T1000 (cell line): Measurements from ENCODE around the gene MSANTD1.

Source experiments
- DNase-seq: peaks from one replicate; lab custom pipeline; 2025; ENCODE audit warnings: mixed read lengths; lab: John Stamatoyannopoulos, UW

MSANTD1 gene

DNA sequence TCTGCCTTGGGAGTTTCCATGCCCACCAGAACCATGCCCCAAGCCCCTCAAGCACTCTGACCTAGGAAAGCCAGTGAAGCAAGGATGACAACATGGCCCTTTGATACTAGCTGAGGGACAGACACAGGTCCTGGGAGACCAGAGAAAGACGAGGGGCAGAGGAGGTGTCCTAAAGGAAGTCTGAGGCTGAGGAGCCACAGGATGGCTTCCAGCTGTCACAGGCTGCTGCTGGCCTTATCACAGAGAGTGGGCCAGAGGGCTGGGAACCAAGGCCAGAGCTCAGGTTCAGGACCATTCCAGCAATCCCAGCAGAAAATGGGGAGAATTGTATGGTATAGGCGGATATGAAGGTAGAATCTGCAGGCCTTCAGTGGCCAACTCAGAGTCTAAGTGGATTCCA, 31.7 kb upstream of the MSANTD1 start:
- DNase-seq, result no peak

DNA sequence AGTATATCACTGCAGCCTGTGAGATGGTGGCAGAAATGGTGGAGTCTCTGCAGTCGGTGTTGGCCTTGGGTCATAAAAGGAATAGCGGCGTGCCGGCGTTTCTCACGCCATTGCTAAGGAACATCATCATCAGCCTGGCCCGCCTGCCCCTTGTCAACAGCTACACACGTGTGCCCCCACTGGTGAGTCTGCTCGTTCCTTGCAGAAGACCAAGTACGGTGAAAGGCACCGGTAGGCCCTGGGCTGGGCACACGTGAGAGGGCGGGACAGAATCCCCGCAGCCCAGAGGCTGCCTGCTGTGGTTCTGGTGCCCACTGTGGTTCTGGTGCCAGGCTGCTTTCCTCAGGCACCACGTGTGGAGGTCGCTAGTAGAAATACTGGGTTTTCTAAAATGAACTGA, 31.2 kb upstream of the MSANTD1 start:
- DNase-seq, result no peak

DNA sequence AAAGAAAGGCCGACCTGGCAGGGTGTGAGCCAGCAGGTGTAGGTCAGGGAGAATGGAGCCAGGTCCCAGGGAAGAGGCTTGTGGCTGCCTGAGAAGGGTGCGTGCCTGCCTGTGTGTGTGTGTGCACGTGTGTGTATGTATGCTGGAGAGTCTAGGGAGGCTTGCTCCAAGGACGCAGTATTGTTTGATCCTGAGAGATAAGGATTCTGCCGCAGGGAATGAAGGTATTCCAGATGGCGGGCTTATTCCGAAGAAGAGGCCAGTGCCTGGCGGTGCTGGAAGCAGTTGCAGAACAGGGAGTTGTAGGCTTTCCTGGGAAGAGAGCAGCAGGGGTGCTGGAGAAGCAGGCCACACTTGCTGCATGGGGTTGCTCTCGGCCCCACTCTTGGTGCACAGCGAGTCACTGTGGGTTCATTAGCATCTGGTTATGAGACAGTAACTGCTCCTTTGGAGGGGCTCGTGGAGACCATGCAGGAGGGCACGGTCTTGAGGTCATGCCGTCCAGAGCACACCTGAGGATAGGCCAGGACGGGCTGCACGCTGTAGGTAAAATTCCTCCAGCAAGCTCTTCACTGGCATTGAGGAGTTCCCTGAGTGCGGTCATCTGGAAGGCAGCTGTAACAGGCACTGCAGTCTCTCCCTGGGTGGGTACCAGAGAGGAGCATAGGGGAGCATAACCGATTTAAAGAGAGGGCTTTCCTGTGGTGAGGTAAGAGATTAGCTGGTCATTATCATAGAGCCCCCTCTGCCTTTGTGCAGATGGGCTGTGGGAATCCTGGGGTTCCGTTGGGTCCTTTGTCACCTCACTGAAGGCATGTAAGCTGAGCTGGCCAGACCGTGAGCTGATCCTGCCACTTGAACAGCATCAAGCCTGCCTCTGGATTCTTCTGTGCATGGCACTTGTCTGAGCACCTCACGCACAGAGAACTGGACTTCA, 29.9 kb upstream of the MSANTD1 start:
- DNase-seq, result no peak

DNA sequence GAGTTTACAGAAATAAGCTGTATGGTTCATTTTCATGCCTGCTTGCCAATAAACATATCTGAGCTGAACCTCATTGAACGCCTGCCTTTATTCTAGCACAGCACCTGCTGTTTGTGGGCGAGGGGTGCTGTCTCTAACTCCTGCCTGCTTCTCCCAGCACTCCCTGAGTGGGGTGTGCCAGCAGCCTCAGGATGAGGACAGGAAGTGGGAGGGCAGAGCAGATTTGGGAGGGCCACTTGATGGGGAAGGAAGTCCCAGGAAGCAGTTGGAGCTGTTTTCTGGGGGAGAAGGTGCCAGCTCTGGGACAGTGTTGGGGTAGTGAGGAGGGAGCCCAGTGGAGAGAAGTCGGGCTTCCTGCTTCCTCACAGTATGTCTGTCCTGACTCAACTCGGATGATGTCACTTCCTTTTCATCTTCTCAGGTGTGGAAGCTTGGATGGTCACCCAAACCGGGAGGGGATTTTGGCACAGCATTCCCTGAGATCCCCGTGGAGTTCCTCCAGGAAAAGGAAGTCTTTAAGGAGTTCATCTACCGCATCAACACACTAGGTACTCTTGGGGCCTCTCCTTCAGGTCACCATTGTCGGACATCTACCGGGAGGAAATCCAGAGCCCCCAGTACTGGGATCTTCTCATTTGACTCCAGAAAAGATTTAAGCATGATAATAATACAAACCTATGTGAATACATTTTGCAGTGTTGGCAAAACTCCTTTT, 29.0 kb upstream of the MSANTD1 start:
- no peak for DNase-seq

DNA sequence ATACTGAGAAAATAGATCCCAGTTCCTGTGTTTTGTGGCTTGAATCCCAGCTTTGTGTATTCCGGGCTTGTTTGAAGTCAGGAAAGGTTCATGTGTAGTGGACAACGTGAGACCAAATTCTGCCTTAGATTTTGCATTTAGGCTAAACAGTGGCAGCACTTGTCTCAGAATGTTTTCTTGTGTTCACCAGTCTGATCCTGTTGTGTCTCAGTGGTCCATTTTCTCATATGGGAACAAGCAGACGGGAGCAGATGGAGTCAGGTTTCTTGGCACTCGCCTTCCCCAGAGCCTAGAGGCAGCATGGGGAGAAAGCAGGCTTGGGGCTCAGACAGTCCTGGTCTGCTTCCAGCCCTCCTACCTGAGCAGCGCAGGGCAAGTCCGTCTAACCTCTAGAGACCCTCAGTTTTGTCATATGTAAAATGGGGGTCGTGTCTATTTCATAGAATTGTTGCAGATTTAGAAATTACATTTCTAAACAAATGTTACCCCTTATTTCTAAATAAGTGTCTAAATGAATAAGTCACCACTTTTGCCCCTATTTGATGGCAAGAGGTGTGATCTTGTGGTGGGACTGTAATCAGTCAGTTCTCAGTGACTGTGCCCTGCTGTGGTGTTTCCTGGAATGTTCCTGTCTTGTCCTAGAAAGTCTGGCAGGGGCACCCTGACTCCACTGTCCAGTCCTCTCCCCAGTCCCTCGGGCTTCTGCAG, 28.3 kb upstream of the MSANTD1 start:
- DNase-seq, result no peak

DNA sequence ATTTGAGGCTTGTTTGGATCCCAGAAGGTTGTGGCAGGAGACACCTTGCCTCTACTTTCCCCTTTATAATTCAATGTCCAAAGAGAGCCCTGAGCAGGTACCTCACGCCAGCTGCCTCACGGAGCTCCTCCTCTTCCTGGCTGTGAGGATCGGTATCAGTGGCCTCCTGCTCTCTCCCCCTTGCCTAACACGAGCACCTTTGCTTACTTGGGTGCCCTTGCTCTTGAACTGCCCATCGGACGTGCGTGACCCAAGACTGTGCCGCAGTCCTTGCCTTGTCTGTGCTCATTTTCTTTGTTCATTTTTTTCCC, 27.8 kb upstream of the MSANTD1 start:
- no peak for DNase-seq

DNA sequence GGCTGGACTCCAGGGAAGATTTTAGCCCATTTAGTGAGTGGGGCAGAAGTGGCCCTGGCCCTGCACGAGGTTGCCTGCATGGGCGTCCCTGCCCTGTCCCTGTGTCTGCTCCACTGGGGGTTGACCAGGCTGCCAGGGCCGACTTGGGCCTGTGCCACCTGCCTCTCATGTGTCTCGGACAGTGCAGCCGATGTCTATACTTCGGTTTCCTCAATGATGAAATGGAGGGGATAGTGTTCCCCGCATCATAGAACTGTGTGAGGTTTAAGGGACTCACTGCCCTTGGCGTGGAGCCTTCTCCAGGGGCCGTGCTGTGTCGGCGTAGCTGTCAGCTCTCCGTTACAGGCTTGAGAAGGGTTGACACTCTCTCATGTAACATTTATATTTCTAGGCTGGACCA, 27.0 kb upstream of the MSANTD1 start:
- no peak for DNase-seq

DNA sequence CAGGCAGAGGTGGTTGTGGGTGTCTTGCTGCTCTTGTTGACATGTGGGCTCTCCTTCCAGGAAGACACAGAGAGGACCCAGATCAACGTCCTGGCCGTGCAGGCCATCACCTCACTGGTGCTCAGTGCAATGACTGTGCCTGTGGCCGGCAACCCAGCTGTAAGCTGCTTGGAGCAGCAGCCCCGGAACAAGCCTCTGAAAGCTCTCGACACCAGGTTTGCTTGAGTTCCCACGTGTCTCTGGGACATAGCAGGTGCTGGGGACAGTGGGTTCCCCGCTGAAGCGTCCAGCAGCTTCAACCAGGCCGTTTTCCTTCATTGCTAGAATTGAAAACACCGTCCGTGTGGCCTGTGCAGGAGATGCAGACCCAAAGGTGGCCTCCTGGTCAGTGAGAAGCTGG, 25.6 kb upstream of the MSANTD1 start:
- no peak for DNase-seq

DNA sequence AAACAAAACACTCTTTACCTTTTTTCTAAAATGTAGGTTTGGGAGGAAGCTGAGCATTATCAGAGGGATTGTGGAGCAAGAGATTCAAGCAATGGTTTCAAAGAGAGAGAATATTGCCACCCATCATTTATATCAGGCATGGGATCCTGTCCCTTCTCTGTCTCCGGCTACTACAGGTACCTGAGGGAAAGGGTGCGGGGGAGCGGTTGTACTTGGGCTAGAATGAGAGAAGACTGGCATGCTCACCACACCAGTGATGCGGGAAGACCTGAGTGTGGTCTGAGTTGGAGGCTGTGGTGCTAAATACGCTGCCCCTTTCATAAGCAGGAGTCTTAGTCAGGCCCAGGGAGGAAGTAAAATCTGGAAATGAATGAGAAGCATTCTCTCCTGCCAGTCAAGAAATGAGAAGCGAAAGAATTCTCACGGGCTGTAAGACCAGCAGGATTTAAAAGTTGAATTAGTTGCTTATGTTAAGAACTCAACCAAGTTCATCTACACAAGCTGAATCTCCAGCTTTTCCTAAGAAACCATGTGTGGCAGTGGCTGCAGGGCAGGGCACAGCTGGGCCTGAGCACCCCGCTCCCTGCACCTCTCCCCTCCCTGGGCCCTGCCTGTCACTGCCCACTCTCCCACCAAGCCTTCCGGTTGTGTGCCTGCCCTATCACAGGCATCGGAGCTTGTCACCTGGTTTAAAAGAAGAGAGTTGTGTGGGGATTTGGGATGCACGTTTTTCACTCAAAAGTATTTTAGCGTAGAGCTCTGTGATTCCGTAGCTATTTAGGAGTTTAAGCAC, 24.8 kb upstream of the MSANTD1 start:
- DNase-seq, result no peak

DNA sequence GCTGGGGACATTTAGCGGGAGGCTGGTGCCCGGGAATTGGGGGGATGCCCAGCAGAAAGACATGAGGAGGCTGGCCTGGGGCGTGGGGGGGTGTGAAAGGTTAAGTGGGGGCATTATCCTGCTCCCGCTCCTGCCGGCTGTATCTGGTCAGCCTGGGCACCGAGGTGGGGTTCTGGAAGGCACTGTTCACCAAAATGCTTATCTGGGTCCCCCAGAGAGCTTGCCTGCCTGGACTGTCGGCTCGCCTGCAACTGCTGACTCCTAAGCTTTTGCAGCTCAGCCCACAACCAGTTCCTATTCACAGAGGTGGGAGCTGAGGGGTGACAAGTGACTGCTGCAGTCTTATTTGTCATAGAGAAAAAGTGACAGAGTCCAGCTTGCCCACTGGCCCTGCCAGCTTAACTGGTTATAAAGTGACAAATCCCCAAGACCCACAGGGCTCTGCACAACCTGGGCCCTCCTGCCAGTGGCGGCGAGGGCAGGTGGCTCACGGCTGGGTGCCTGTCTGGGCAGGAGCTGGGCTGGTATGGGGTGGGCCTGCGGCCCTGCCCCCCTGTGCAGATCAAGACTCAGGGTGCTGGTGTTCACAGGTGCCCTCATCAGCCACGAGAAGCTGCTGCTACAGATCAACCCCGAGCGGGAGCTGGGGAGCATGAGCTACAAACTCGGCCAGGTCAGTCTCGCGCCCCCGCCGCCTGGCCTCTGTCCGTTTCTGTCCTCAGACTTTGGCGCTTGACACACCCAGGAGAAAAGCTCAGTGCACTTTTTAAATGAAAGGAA, 23.7 kb upstream of the MSANTD1 start:
- no peak for DNase-seq

DNA sequence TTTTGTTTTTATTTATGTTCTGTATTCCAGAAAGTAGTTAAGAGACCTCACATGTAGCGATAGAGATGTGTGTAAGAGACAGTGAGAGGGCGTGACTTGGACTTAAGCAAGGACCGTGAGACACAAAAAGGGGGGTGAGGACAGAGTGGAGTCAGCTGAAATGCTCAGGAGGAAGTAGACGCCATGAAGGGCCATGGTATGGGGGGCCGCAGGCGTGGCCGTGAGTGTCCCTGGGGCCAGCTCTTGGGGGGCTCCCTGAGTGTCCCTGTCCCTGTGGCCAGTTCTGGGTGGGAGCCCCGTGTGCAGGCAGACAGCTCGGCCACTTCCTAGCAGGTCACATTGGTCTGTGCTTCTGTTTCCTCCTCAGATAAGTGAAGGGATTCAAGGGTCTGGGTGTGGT, 23.0 kb upstream of the MSANTD1 start:
- no peak for DNase-seq

DNA sequence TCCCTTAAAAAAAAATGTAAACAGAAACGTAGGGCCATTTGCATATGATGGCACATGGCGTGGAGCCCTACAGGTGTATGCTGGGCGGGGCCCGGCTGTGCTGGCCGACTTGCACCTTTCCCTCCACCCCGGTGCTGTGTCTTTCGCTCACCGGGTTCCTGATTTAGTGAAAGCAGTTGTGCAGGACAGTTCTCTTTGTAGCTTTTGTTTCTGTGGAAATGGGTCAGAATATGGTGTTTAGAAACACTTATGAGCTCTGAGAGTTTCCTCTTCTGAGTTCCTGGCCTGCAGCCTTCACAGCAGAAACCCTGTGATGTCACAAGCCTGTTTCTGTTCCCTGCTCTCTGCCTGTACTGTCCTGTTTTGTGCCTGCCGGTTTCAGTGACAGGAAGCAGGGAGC, 22.5 kb upstream of the MSANTD1 start:
- no peak for DNase-seq

DNA sequence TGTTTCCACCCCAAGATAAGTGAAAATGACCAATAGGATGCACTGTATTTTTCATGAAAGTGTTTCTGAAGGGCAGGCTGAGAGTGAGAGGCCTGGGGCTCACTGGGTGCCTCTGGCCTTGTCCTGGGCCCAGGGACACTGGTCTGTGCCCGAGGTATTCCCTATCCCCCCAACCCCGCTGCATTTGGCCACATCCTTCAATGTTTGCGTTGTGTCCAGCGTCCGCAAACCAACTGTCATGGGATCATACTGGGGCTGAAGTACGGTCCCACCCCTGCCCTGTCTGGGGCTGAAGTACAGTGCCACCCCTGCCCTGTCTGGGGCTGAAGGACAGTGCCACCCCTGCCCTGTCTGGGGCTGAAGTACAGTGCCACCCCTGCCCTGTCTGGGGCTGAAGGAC, 22.0 kb upstream of the MSANTD1 start:
- no peak for DNase-seq

DNA sequence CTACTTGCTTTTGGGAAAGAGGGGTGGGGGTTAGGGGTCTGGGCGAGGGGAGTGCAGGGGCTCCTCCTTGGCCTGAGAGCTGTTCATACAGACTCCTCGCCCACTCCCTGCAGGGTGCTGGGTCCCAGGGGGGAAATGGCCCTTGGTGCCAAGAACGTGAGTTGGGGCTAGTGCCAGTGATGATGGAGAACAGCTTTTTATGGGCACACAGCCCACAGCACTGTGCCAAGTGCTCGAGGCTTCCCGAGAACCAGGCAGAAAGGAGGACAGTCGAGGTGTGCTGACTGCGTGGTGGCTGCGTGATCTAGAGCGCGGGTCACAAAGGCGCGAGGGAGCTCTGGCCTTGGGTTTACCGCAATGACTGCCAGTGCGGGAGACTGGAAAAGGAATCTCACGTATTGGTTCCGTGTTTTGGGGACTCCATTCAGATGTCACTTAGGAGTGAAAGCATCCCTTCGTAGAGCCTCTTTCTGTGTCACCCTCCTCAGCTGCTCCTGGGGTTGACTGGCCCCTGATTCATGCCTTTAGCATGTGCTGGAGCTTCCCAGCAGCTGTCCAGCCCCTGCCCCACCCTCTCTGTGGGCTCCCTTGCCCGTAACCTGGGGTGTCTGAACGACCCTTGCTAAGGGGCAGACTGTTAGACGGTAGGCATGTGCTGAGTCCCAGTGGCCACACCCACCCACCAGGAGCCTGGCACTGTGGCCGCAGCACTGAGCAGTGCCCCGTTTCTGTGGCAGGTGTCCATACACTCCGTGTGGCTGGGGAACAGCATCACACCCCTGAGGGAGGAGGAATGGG, 20.9 kb upstream of the MSANTD1 start:
- DNase-seq, result no peak

DNA sequence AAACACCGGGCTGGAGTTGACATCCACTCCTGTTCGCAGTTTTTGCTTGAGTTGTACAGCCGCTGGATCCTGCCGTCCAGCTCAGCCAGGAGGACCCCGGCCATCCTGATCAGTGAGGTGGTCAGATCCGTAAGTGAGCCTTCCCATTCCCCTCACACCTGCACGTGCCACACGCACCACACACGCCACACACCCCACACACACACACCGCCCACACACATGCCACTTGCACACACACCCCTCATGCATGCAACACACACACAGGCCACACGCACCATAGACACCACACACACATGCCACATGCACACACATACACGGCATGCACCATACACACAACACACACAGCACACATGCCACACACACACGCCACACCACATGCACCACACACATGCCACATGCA, 20.1 kb upstream of the MSANTD1 start:
- DNase-seq, result no peak

DNA sequence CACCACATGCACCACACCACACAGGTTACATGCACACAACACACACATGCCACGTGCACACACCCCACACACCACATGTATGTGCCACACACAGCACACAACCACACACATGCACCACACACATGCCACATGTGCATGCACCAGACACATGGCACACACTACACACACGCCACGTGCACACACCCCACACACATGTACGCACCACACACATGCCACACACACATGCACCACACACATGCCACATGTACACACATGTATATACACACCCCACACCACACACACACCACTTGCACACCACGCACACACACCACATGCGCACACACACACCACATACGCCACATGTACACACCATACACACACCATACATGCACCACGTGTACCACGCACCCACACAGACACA, 19.6 kb upstream of the MSANTD1 start:
- no peak for DNase-seq

DNA sequence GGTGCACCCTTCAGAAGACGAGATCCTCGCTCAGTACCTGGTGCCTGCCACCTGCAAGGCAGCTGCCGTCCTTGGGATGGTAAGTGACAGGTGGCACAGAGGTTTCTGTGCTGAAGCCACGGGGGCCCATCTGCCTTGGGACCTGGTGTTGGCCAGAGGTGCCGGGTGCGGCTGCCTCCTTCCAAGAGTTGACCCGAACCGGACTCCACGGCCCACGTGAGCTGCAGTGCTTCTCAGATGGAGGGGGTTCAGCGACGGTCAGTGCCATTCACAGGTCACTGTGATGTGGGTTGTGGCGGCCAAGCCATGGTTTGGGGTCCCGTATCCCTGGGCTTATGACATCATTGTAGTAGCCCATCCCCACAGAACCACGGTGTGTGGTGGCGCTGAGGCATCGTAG, 19.0 kb upstream of the MSANTD1 start:
- no peak for DNase-seq

DNA sequence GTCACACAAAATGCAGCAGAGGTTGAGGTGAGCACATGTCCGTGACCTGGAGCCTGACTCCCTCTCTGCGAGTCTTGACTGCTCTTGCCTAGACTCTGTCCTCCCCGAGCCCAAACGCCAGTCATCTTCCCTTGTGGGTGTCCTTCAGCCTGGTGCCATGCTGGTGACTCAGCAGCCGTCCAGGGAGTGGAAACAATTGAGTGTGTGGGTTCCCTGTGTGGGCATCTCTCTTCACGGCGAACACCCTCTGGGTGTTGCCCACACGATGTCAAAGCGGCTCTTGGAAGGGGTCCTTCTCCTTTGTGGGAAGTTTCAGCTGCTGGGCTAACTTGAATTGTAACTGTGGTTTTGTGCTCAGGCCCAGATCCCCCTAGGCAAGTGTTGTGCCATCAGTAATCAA, 17.5 kb upstream of the MSANTD1 start:
- no peak for DNase-seq

DNA sequence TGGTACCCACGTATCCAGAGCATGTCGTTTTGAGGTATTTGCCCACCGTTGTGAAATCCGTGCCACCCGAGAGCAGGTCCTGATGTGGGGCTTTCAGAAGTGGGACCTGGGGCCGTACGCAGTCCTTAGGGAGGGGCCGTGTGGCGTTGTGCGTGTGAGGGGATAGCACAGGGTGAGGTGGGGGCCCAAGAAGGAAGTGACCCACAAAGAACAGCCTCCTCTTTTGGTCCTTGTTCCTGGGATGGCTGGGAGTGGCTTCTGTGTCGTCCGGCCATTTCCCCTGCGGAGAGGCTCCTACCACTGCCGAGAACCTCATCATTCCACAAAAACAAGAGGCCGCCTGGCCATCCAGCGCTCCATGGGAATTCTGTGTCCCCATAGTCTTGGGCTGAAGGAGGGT, 17.0 kb upstream of the MSANTD1 start:
- no peak for DNase-seq

DNA sequence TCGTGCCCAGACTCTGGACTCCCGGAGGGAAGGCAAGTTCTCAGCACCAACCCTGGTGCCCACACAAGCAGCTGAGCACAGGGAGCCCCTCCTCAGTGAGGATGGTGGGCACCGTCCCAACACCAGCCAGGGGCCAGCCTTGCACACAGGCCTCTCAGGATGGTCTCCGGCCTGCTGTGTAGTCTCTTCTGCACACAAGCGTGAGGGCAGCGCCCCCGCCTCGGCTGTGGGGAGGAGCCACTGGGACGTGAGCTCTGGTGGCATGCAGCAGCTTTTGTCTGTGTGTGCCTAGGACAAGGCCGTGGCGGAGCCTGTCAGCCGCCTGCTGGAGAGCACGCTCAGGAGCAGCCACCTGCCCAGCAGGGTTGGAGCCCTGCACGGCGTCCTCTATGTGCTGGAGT, 16.1 kb upstream of the MSANTD1 start:
- no peak for DNase-seq
